Germinal center (tissue), 1 donor: ENCODE data around the gene LIX1.
"Not testable (repeated sequence)": the region's sequence is repeated elsewhere in the genome, so short reads cannot be mapped to it uniquely, and the experiment has no call there.

Source experiments
- DNase-seq: peaks from one replicate; pipeline ENCODE4 v3.0.0; 2012; ENCODE audit warnings: mixed read lengths, low spot score

LIX1 gene

GRCh38 chr5:97141031-97141430 lies 1.4 kb downstream of the LIX1 start:
- no peak for DNase-seq

GRCh38 chr5:97140250-97140649 lies 2.2 kb downstream of the LIX1 start:
- not testable (repeated sequence) for DNase-seq

GRCh38 chr5:97136475-97136874 lies 5.9 kb downstream of the LIX1 start:
- DNase-seq, result no peak

GRCh38 chr5:97135868-97136267 lies 6.5 kb downstream of the LIX1 start:
- no peak for DNase-seq

GRCh38 chr5:97134634-97135033 lies 7.8 kb downstream of the LIX1 start:
- DNase-seq, result no peak

GRCh38 chr5:97133101-97133500 lies 9.3 kb downstream of the LIX1 start:
- no peak for DNase-seq

GRCh38 chr5:97131921-97132320 lies 10.5 kb downstream of the LIX1 start:
- no peak for DNase-seq

- DNase-seq, result no peak
Measured at GRCh38 chr5:97131139-97131710, 11.2 kb downstream of the LIX1 start.

GRCh38 chr5:97127727-97128126 lies 14.7 kb downstream of the LIX1 start:
- no peak for DNase-seq

- DNase-seq, result no peak
Measured at GRCh38 chr5:97125125-97125683, 17.2 kb downstream of the LIX1 start.

GRCh38 chr5:97124335-97124734 lies 18.1 kb downstream of the LIX1 start:
- no peak for DNase-seq

- no peak for DNase-seq
Measured at GRCh38 chr5:97121848-97122247, 20.6 kb downstream of the LIX1 start.

GRCh38 chr5:97120195-97120594 lies 22.2 kb downstream of the LIX1 start:
- no peak for DNase-seq

GRCh38 chr5:97119007-97119390 lies 23.4 kb downstream of the LIX1 start:
- no peak for DNase-seq

GRCh38 chr5:97118261-97119006 lies 24.0 kb downstream of the LIX1 start:
- peak; percentile 3 for DNase-seq

- no peak for DNase-seq
Measured at GRCh38 chr5:97115932-97116331, 26.5 kb downstream of the LIX1 start.

GRCh38 chr5:97112230-97112629 lies 30.2 kb downstream of the LIX1 start:
- no peak for DNase-seq

GRCh38 chr5:97111616-97112015 lies 30.8 kb downstream of the LIX1 start:
- no peak for DNase-seq

- DNase-seq, result no peak
Measured at GRCh38 chr5:97111004-97111403, 31.4 kb downstream of the LIX1 start.

GRCh38 chr5:97107318-97107717 lies 35.1 kb downstream of the LIX1 start:
- DNase-seq, result no peak

GRCh38 chr5:97106216-97106581 lies 36.2 kb downstream of the LIX1 start:
- no peak for DNase-seq

GRCh38 chr5:97105501-97106215 lies 36.8 kb downstream of the LIX1 start:
- DNase-seq, result no peak

GRCh38 chr5:97102010-97102470 lies 40.4 kb downstream of the LIX1 start:
- DNase-seq, result no peak
